ENCODE results near the gene KIAA1755.
A peak's percentile ranks its signal among the peaks of the same experiment; 100 is the strongest.

The KIAA1755 gene

GRCh38 chr20:38190936-38191371, 69.6 kb downstream of the KIAA1755 start:
- H3K4me3 ChIP-seq (replicated peaks; ENCODE audit: low read depth, low read length): no peak overlapping the region
- no peak for DNase-seq (ENCODE audit: extremely low read depth, low read depth)
- no peak for TF ChIP-seq CTCF (IDR thresholded peaks at IDR 0.05; ENCODE audit: low read depth, low read length, missing control alignments)

GRCh38 chr20:38190166-38190565, 70.4 kb downstream of the KIAA1755 start:
- no peak for TF ChIP-seq CTCF (IDR thresholded peaks at IDR 0.05; ENCODE audit: low read depth, low read length, missing control alignments)
- no peak overlapping the region for H3K4me3 ChIP-seq (replicated peaks; ENCODE audit: low read depth, low read length)
- no peak for DNase-seq (ENCODE audit: extremely low read depth, low read depth)

- peak; percentile 12 for TF ChIP-seq CTCF (IDR thresholded peaks at IDR 0.05; ENCODE audit: low read depth, low read length, missing control alignments)
- no peak for DNase-seq (ENCODE audit: extremely low read depth, low read depth)
- H3K4me3 ChIP-seq (replicated peaks; ENCODE audit: low read depth, low read length): no peak overlapping the region
These were observed 73.0 kb downstream of the KIAA1755 start for GRCh38 chr20:38187517-38187916.

- no peak overlapping the region for H3K4me3 ChIP-seq (replicated peaks; ENCODE audit: low read depth, low read length)
- TF ChIP-seq CTCF (IDR thresholded peaks at IDR 0.05; ENCODE audit: low read depth, low read length, missing control alignments): no peak
- no peak for DNase-seq (ENCODE audit: extremely low read depth, low read depth)
These were observed 73.7 kb downstream of the KIAA1755 start for GRCh38 chr20:38186788-38187221.

GRCh38 chr20:38184101-38184500, 76.4 kb downstream of the KIAA1755 start:
- no peak for DNase-seq (ENCODE audit: extremely low read depth, low read depth)
- H3K4me3 ChIP-seq (replicated peaks; ENCODE audit: low read depth, low read length): no peak overlapping the region
- TF ChIP-seq CTCF (IDR thresholded peaks at IDR 0.05; ENCODE audit: low read depth, low read length, missing control alignments): no peak

- TF ChIP-seq CTCF (IDR thresholded peaks at IDR 0.05; ENCODE audit: low read depth, low read length, missing control alignments): no peak
- no peak overlapping the region for H3K4me3 ChIP-seq (replicated peaks; ENCODE audit: low read depth, low read length)
- DNase-seq (ENCODE audit: extremely low read depth, low read depth): no peak
These were observed 78.6 kb downstream of the KIAA1755 start for GRCh38 chr20:38181971-38182370.

- no peak for DNase-seq (ENCODE audit: extremely low read depth, low read depth)
These were observed 79.2 kb downstream of the KIAA1755 start for GRCh38 chr20:38181207-38181801.

More at GRCh38 chr20:38181207-38181801, 79.2 kb downstream of the KIAA1755 start:
- H3K4me3 ChIP-seq (replicated peaks; ENCODE audit: low read depth, low read length): no peak overlapping the region
- no peak for TF ChIP-seq CTCF (IDR thresholded peaks at IDR 0.05; ENCODE audit: low read depth, low read length, missing control alignments)
